Medulla oblongata (tissue), 1 donor: Measurements from ENCODE around the gene RPP14.
"Not testable (repeated sequence)": the region's sequence is repeated elsewhere in the genome, so short reads cannot be mapped to it uniquely, and the experiment has no call there.

ENCODE experiments used
- DNase-seq: peaks from one replicate; pipeline ENCODE4 v3.0.0-alpha.2; 2015; ENCODE audit errors: extremely low spot score

The RPP14 gene

GRCh38 chr3:58331593-58332152 is 25.6 kb downstream of the RPP14 start:
- DNase-seq, result no peak

- DNase-seq, result peak; percentile 83
Observed at GRCh38 chr3:58332575-58333188, 26.6 kb downstream of the RPP14 start, which contains the start of gene PXK. Gene PXK, plus strand, starts transcription at chr3:58332892. Its CDS starts 97 bp downstream, at chr3:58332989.

GRCh38 chr3:58333206-58334012 is 27.4 kb downstream of the RPP14 start:
- peak; percentile 57 for DNase-seq

GRCh38 chr3:58334013-58334321 is 27.9 kb downstream of the RPP14 start:
- peak; percentile 92 for DNase-seq

- DNase-seq, result no peak
Observed at GRCh38 chr3:58334506-58334884, 28.4 kb downstream of the RPP14 start.

- no peak for DNase-seq
Observed at GRCh38 chr3:58335652-58335947, 29.6 kb downstream of the RPP14 start.

GRCh38 chr3:58336135-58336882 is 30.3 kb downstream of the RPP14 start:
- DNase-seq, result no peak

- no peak for DNase-seq
Observed at GRCh38 chr3:58337190-58337589, 31.1 kb downstream of the RPP14 start.

- DNase-seq, result not testable (repeated sequence)
Observed at GRCh38 chr3:58339146-58339545, 33.1 kb downstream of the RPP14 start.

- no peak for DNase-seq
Observed at GRCh38 chr3:58340594-58341244, 34.7 kb downstream of the RPP14 start.

GRCh38 chr3:58341376-58341775 is 35.3 kb downstream of the RPP14 start:
- no peak for DNase-seq

- DNase-seq, result peak; percentile 67
Observed at GRCh38 chr3:58342676-58343075, 36.6 kb downstream of the RPP14 start.

- DNase-seq, result no peak
Observed at GRCh38 chr3:58345457-58345856, 39.4 kb downstream of the RPP14 start.

- no peak for DNase-seq
Observed at GRCh38 chr3:58346368-58346767, 40.3 kb downstream of the RPP14 start.

- no peak for DNase-seq
Observed at GRCh38 chr3:58347984-58348383, 41.9 kb downstream of the RPP14 start.

- DNase-seq, result no peak
Observed at GRCh38 chr3:58349792-58350626, 44.0 kb downstream of the RPP14 start.

- DNase-seq, result no peak
Observed at GRCh38 chr3:58350627-58351013, 44.6 kb downstream of the RPP14 start.

GRCh38 chr3:58351920-58352319 is 45.9 kb downstream of the RPP14 start:
- DNase-seq, result no peak

- DNase-seq, result no peak
Observed at GRCh38 chr3:58352626-58353025, 46.6 kb downstream of the RPP14 start.

GRCh38 chr3:58353722-58354553 is 47.9 kb downstream of the RPP14 start:
- DNase-seq, result no peak
